Stimulated activated CD8-positive, alpha-beta memory T cell treated with anti-CD3 and anti-CD28 coated beads, Interleukin-15, amount 100 ng/mL, for 1 hour (primary cell): ENCODE measurements around the gene KNTC1.
"Not testable (repeated sequence)": the region's sequence is repeated elsewhere in the genome, so short reads cannot be mapped to it uniquely, and the experiment has no call there.

ENCODE experiments used
- DNase-seq: peaks from one replicate; pipeline ENCODE4 v3.0.0-alpha.2; 2020; ENCODE audit warnings: low read depth

The KNTC1 gene

GRCh38 chr12:122558745-122559641, 31.9 kb downstream of the KNTC1 start:
- no peak for DNase-seq

GRCh38 chr12:122560138-122560537, 33.1 kb downstream of the KNTC1 start:
- no peak for DNase-seq

DNA sequence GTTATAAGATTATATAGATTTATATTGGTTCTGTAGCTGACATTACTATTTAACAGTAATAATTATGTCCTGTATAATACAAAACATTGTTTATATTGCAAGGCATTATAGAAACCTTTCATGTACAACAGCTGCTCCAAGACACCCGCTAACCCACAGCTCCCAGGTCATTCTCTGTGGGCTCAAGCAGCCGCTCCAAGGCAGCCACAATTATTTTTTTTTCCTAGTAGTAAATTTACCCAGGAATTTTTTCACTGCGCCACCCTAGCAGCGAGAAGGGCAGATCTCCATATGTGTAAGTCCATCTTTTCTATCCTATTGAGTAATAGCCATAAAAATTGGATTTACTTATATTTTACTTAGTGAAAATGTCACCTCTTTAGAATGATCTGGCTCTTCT, 36.3 kb downstream of the KNTC1 start:
- no peak for DNase-seq

DNA sequence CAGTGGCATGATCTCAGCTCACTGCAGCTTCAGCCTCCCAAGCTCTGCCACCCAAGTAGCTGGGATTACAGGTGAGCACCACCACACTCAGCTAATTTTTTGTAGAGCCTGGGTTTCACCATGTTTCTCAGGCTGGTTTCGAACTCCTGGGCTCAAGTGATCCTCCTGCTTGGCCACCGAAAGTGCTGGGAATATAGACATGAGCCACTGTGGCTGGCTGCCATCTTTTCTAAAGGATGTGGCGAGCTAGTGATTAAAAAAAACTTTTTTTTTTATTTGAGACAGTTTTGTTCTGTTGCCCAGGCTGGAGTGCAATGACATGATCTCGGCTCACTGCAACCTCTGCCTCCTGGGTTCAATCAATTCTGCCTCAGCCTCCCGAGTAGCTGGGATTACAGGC, 39.8 kb downstream of the KNTC1 start:
- not testable (repeated sequence) for DNase-seq

DNA sequence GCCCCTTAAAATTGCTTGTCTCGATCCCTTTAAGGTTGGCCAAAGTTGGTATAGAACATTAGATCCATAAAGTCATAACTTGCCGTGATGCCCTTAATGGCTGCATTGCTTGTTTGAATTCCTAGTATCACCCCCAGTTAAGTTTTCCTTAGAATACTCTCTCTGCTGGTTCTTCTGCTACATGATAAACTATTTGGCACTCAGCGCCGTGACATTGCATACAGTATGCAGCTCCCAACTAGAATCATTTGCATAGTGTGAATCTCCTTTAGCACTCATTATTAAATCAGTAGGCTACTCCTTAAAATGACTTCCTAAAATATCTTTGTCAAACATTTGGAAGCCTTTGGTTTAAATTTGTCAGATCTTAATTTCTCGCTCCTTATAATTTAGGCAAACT, 42.2 kb downstream of the KNTC1 start:
- no peak for DNase-seq

GRCh38 chr12:122570006-122570405, 43.0 kb downstream of the KNTC1 start:
- DNase-seq: not testable (repeated sequence)

GRCh38 chr12:122571821-122572220, 44.8 kb downstream of the KNTC1 start:
- no peak for DNase-seq

DNA sequence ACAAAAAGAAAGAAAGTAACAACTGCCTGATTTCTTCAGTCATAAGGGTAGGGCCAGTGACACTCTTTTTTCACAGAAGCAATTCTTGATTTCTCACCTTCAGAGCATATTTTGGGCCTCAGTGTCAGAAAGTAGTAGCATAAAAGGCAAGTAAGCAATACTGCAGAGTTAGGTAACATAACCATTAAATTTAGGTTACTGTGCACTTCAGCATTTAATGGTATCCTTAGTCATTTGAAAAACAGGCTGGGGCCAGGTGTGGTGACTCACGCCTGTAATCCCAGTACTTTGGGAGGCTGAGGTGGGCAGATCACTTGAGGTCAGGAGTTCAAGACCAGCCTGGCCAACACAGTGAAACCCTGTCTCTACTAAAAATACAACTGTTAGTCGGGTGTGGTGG, 56.2 kb downstream of the KNTC1 start:
- not testable (repeated sequence) for DNase-seq

DNA sequence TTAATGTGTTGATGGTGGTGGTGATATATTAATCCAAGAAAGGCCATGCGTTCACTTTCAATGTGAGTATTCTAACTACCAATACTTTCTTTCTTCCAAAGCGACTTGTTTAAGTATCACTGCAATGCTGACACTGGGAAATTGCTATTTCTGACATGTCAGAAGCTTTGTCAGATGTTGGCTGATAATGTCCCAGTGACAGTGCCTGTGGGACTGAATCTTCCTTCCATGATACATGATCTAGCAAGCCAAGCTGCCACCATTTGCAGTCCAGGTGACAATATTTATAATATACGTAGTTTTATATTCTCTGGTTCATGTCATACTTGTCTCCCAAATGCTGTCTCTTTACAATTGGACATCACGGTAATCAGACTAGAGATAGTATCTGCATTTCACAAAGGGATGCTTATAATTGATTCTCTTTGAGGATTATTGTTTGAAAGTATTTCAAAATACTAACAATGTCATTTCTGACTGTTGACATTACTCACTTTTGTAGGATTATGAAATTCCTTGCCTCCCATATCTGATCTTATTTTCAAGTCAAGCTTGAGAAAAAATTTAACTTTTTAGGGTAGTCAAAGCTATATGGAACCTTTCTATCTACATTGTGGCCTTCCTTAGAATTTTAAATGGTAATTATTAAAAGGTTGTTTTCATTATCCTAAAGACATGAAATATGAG, 57.3 kb downstream of the KNTC1 start:
- DNase-seq: no peak

GRCh38 chr12:122590990-122591389, 63.9 kb downstream of the KNTC1 start:
- DNase-seq: no peak

DNA sequence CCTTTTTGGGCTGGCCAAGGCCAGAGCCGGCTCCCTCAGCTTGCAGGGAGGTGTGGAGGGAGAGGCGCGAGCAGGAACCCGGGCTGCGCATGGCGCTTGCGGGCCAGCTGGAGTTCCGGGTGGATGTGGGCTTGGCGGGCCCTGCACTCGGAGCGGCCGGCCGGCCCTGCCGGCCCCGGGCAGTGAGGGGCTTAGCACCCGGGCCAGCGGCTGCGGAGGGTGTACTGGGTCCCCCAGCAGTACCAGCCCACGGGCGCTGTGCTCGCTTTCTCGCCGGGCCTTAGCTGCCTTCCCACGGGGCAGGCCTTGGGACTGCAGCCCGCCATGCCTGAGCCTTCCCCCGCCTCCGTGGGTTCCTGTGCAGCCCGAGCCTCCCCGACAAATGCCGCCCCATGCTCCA, 64.9 kb downstream of the KNTC1 start:
- DNase-seq: not testable (repeated sequence)

- not testable (repeated sequence) for DNase-seq
Observed at GRCh38 chr12:122592543-122592942, 65.5 kb downstream of the KNTC1 start.

DNA sequence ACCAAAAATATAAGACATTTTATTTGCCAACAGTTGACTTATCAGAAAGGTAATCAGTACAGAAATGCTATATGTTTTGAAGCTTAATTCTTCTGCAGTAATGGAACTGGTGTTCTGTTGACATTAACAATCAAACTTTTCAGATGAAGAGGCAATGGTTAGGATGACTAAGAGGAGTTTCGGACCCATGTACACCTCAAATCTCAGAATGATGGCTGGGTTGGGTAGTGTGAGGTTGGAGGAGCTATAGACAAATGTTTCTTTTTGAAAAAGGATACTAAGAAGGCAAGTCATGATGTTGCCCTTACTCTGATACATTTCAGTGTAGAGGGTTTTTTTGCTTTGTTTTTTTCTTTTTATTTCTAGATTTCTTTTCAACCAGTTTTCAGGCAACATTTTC, 66.9 kb downstream of the KNTC1 start:
- no peak for DNase-seq

GRCh38 chr12:122596838-122597237, 69.8 kb downstream of the KNTC1 start:
- no peak for DNase-seq

GRCh38 chr12:122602456-122602855, 75.4 kb downstream of the KNTC1 start:
- no peak for DNase-seq

DNA sequence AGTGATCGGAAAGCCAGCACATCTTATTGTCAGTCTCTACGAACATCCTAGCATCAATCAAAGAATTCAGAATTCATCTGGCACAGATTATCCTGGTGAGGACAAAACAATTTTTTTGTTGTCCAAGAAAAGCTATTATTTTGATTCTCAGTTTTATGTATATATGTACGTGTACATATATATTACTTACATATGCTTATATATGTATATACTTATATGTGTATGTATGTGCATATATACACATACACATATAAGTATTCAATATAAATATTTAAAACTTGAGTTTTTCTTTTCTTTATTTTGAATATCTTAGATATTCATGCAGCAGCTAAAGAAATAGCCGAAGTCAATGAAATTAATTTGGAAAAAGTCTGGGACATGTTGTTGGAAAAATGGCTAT, 77.9 kb downstream of the KNTC1 start:
- no peak for DNase-seq

DNA sequence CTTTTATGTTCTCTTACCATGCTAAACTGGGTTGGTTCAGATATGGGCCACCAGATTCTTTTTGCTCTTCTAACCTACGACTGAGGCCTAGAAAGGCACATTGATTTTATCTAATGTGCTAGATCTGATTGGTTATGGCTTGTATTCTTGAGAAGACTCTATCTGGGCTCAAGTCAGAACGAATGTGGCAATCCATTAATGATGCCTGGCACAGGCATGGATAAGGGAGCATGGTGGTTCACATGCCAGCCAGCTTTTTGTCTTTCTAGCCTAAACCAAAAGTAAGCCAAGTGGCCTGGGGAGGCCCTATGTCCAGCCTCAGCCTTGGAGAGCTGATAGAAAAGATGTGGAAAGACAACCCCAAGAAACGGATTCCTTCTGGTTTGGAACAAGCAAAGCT, 82.7 kb downstream of the KNTC1 start:
- no peak for DNase-seq

DNA sequence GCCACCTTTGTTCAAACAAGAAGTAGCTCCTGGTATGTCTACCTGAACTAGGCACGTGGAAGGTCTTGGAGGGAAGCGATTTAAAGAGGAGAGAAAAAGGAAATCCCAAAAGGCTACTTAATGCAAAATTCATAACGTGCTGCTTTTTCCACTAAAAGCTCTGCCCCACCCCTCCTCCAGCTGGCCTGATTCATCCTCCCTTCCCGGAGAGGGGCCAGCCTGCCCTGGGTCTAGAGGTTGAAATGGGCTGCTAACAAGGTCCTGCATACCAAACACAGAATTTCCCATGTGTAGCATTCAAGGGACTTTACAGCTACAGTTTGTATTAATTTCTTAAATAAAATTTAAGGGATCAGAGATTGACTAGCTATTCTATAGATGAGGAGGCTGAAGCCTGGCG, 83.2 kb downstream of the KNTC1 start:
- no peak for DNase-seq

DNA sequence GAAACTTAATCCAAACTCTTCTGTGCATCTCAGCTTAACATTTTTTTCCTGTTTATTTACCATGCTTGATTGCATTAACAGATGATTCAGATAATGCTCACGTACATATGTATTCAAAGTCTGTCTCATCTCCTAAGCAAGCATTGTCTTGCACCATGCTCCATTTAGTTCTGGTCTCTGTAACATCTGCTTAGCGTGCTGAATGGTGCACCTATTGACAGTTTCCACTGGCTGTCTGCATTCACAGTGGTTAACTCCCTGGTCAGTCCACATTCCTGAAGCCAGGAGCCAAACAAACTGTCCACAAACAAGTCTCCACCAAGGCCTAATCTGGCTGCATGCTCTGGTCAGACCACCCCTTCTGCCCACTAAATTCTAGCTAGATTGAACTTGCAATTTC, 83.9 kb downstream of the KNTC1 start:
- no peak for DNase-seq

DNA sequence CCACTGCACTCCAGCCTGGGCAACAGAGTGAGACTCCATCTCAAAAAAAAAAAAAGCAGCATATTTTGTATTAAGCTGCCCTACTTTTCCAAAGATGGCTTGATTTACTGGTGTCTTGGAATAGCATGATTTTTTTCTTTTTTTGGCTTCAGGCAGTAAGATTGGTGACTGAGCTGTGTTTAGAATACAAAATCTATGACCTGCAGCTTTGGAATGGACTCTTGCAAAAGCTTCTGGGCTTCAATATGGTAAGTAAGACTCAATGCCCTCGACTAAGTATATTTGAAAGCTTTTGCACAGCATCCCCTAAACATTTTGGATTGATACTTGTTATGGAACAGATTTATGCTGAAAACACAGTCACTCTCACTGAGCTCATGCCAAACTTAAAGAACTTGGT, 87.8 kb downstream of the KNTC1 start:
- DNase-seq: no peak

GRCh38 chr12:122615780-122616179, 88.7 kb downstream of the KNTC1 start:
- DNase-seq: no peak

DNA sequence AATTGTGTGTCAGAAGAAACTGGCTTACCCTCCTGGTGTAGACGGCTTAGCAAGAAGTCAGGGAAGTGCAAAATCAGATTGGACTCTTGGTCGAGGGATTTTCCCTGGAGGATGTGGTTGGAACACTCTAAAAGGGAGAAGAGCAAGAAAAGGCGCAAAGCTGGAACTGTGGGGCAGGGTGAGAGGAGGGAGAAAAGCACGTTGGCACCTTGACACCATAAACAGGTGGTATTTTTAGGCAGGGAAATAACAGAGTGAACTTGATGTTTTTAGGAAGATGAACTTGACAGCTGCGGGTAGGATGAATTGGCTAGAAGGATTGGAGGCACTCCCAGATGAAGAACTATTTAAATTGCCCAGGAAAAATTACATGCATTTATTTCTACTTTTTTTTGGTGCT, 108.4 kb downstream of the KNTC1 start:
- DNase-seq: no peak

DNA sequence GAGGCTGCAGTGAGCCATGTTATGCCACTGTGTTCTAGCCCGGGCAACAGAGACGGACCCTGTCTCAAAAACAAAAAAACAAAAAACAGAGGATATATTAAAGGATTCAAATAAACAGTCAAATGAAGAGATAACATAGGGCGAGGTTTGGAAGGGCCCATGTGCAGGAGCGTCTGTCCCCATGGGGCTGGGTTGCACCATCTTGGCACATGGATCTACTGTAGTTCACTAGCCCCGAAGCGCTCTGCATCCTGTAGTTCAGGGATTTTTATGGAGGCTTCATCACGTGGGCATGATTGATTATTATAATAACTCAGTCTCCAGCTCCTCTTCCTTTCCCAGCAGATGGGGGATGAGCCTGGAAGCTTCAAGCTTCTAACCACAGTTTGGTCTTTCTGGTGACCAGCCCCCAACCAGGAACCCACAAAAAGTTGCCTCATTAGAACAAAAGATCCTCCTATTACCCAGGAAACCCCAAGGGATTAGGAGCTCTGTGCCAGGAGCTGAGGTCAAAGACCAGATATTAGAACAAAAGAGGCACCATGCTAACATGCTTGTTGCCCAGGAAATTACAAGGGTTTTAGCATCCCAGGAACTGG, 116.3 kb downstream of the KNTC1 start:
- no peak for DNase-seq
